SK-N-SH (cell line): ENCODE data around the gene DICER1. TPM values are rescaled to one million over a fixed set of nuclear protein-coding genes. Genes with fewer than 3 reads are reported as not detected.

Experiments
- CTCF ChIA-PET: fragments of 300-600, 350-600 bp; formaldehyde crosslinking; extraction: SDS; loops from one replicate; lab custom pipeline; 2021; lab: Yijun Ruan, JAX
- POLR2A ChIA-PET: fragments of 350-600 bp; sonication (Branson Sonifier 250); formaldehyde crosslinking; extraction: SDS; loops from one replicate; lab custom pipeline; 2020; ENCODE audit warnings: antibody characterized with exemption, inconsistent platforms; lab: Yijun Ruan, JAX
- DNase-seq: peaks from one replicate; pipeline ENCODE4 v3.0.0; 2012
- H2AFZ ChIP-seq: fragments of 200-600 bp; sonication (generic); 2 replicates; pipeline ENCODE4 v1.8.1; 2016; ENCODE audit warnings: antibody characterized with exemption, mild to moderate bottlenecking, low read depth
- H3F3A ChIP-seq: fragments of 200-600 bp; sonication (generic); replicated peaks from 2 replicates; pipeline ENCODE3; 2016; ENCODE audit warnings: antibody characterized with exemption, mild to moderate bottlenecking; ENCODE audit not compliant: insufficient read depth
- H3K27ac ChIP-seq, 2 experiments: fragments of 200-500 bp in 1 of 2; fragments of 200-600 bp in 1 of 2; sonication (Bioruptor generic) in 1 of 2; sonication (generic), shearing (Covaris generic) in 1 of 2; 2 replicates each; pipeline versions ENCODE4 v1.5.1 to v1.6.1; 2014 to 2016; ENCODE audit warnings: low read depth in 2 of 2, inconsistent platforms in 1 of 2, low read length in 1 of 2, mild to moderate bottlenecking in 1 of 2, mixed read lengths in 1 of 2
- H3K27me3 ChIP-seq: fragments of 200-600 bp; sonication (generic), shearing (Covaris generic); 2 replicates; pipeline ENCODE4 v1.6.1; 2016; ENCODE audit warnings: mixed run types; ENCODE audit not compliant: insufficient read depth
- H3K36me3 ChIP-seq, 2 experiments: fragments of 200-500 bp in 1 of 2; fragments of 200-600 bp in 1 of 2; sonication (Bioruptor generic) in 1 of 2; sonication (generic) in 1 of 2; replicated peaks in 1 of 2; 2 replicates each; pipeline versions ENCODE3 to v1.5.1; 2014 to 2016; ENCODE audit warnings: low read length in 1 of 2, mild to moderate bottlenecking in 1 of 2; ENCODE audit not compliant: insufficient read depth in 2 of 2, control insufficient read depth in 1 of 2
- H3K4me1 ChIP-seq, 2 experiments: fragments of 200-500 bp in 1 of 2; fragments of 200-600 bp in 1 of 2; sonication (Bioruptor generic) in 1 of 2; sonication (generic), shearing (Covaris generic) in 1 of 2; 2 replicates each; pipeline versions ENCODE4 v1.5.1 to v1.6.1; 2014 to 2016; ENCODE audit warnings: low read depth in 1 of 2, low read length in 1 of 2, mixed run types in 1 of 2; ENCODE audit not compliant: insufficient read depth in 2 of 2, control insufficient read depth in 1 of 2
- H3K4me2 ChIP-seq: fragments of 200-600 bp; sonication (generic), shearing (Covaris generic); 2 replicates; pipeline ENCODE4 v1.6.1; 2017; ENCODE audit warnings: mixed run types
- H3K4me3 ChIP-seq, 2 experiments: fragments of 200-500 bp in 1 of 2; fragments of 200-600 bp in 1 of 2; sonication (Bioruptor generic) in 1 of 2; sonication (generic), shearing (Covaris generic) in 1 of 2; 2 replicates each; pipeline versions ENCODE4 v1.5.1 to v1.8.1; 2014 to 2016; ENCODE audit warnings: low read depth in 2 of 2, inconsistent platforms in 1 of 2, low read length in 1 of 2, mild to moderate bottlenecking in 1 of 2, mixed read lengths in 1 of 2, moderate library complexity in 1 of 2
- H3K79me2 ChIP-seq: fragments of 200-600 bp; sonication (generic); 2 replicates; pipeline ENCODE4 v1.8.1; 2017; ENCODE audit warnings: mild to moderate bottlenecking; ENCODE audit not compliant: insufficient read depth
- H3K9ac ChIP-seq: fragments of 200-600 bp; sonication (generic); 2 replicates; pipeline ENCODE4 v1.6.1; 2017; ENCODE audit warnings: mixed run types
- H3K9me2 ChIP-seq: fragments of 200-600 bp; sonication (generic); 2 replicates; pipeline ENCODE4 v1.6.1; 2017; ENCODE audit warnings: mixed run types
- H3K9me3 ChIP-seq: fragments of 200-600 bp; sonication (generic); 2 replicates; pipeline ENCODE4 v1.6.1; 2017; ENCODE audit warnings: mixed run types, mild to moderate bottlenecking, moderate library complexity
- H4K20me1 ChIP-seq: fragments of 200-600 bp; sonication (generic); 2 replicates; pipeline ENCODE4 v1.6.1; 2017; ENCODE audit warnings: mild to moderate bottlenecking, mixed run types; ENCODE audit not compliant: insufficient read depth
- EZH2phosphoT487 ChIP-seq: fragments of 200-600 bp; sonication (generic); IDR thresholded peaks from 2 replicates; pipeline ENCODE4 v1.6.1; 2017; ENCODE audit warnings: low read depth, mixed run types, mild to moderate bottlenecking, antibody characterized with exemption, moderate library complexity, borderline replicate concordance
- FOXM1 ChIP-seq: IDR thresholded peaks from 2 replicates; pipeline ENCODE4 v1.4.0; 2012; ENCODE audit warnings: low read depth, mild to moderate bottlenecking
- GABPA ChIP-seq: IDR thresholded peaks from 2 replicates; pipeline ENCODE4 v1.4.0; 2012; ENCODE audit warnings: low read depth, mild to moderate bottlenecking
- JUND ChIP-seq: IDR thresholded peaks from 2 replicates; pipeline ENCODE4 v1.4.0; 2012
- MEF2A ChIP-seq: IDR thresholded peaks from 2 replicates; pipeline ENCODE4 v1.4.0; 2012; ENCODE audit warnings: low read depth, borderline replicate concordance
- MXI1 ChIP-seq: IDR thresholded peaks from 2 replicates; pipeline ENCODE4 v1.6.1; 2012; ENCODE audit warnings: mild to moderate bottlenecking, low read depth, low read length, improper control_type of control experiment
- NRF1 ChIP-seq: IDR thresholded peaks from 2 replicates; pipeline ENCODE4 v1.6.1; 2012; ENCODE audit warnings: low read depth, mild to moderate bottlenecking, low read length
- RCOR1 ChIP-seq: fragments of 150-350 bp; IDR thresholded peaks from 2 replicates; pipeline ENCODE4 v1.6.1; 2017; ENCODE audit warnings: antibody characterized with exemption, low read length
- RFX5 ChIP-seq: IDR thresholded peaks from 2 replicates; pipeline ENCODE4 v1.6.1; 2012; ENCODE audit warnings: mild to moderate bottlenecking, improper control_type of control experiment, low read length
- RXRA ChIP-seq: IDR thresholded peaks from 2 replicates; pipeline ENCODE4 v1.4.0; 2012; ENCODE audit warnings: low read depth, mild to moderate bottlenecking, borderline replicate concordance
- TAF1 ChIP-seq: IDR thresholded peaks from 2 replicates; pipeline ENCODE4 v1.6.1; 2012; ENCODE audit warnings: low read depth, mild to moderate bottlenecking, low read length, moderate library complexity, borderline replicate concordance
- TEAD4 ChIP-seq: IDR thresholded peaks from 2 replicates; pipeline ENCODE4 v1.4.0; 2012; ENCODE audit warnings: mild to moderate bottlenecking, borderline replicate concordance; ENCODE audit not compliant: insufficient read depth
- WGBS: methylation state at CpG from one replicate; pipeline ENCODE4 v1.1.6; 2017; ENCODE audit warnings: low lambda C conversion rate; 5-methylcytosine and 5-hydroxymethylcytosine counted together
- polyA plus RNA-seq, 3 experiments: library from polyadenylated mRNA; depleted of rRNA; stranded (reverse); fragments of >200 nt; gene quantifications; 2 replicates each; pipeline ENCODE4 v1.2.3, GENCODE V29; 2012
- TF ChIP-seq, protein P1 (sequence below): IDR thresholded peaks from 2 replicates; pipeline ENCODE4 v1.6.1; 2012; ENCODE audit warnings: mild to moderate bottlenecking, low read depth, low read length, moderate library complexity
- TF ChIP-seq, protein P2 (sequence below): IDR thresholded peaks from 2 replicates; pipeline ENCODE4; 2012
- TF ChIP-seq, protein P3 (sequence below): IDR thresholded peaks from 2 replicates; pipeline ENCODE4 v1.4.0; 2012; ENCODE audit warnings: low read depth, borderline replicate concordance

DICER1 gene
- polyA plus RNA-seq, 1 of the 3 experiments (the other 2 are of a cell fraction) = 4.7 TPM

DNA sequence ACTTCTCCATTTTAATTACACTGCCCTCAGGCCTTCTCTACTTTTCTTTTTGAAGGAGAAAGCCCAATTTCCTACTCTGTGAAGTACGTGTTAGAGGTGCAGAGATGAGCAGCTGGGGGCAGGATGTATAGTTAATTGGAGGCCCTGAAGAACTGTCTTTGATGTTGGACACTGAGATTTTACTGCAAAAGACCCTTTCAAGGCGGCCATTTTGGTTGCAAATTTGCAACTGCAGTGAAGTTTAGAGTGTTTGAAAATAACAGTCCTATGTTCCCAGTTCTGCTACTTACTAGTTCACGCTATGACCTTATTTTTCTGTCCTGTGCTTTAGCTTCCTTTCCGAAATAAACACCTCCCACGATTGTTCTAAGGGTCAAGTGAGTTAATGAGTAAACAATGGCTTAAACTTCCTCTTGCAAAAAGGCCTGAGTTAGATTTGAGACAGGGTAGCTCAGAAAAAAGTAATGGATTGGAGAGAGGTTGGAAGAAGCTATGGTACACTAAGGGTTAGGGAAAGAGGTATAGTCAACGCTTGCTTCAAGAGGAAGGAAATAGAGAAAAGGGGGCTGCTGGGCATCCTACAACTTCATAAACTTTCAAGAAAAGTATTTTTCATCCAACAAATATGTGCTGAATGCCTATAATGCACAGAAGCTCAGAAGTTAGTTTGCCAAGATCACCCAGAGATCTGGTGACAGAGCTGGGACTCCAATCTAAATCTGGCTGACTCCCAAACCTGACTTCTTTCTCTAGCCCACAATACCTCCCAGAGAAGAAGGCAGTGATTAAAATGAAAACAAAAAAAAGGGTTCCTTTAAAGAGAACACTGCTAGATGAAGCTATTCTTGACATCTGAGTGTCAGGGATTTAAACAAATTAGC is 26.4 kb upstream of the DICER1 start:
- CTCF ChIA-PET = interaction anchor here (1.1 kb wide), 1 partner anchor 12 kb away, joined by 4 read pairs; no protein-coding TSS in a partner anchor
- POLR2A ChIA-PET = no interaction called here

DNA sequence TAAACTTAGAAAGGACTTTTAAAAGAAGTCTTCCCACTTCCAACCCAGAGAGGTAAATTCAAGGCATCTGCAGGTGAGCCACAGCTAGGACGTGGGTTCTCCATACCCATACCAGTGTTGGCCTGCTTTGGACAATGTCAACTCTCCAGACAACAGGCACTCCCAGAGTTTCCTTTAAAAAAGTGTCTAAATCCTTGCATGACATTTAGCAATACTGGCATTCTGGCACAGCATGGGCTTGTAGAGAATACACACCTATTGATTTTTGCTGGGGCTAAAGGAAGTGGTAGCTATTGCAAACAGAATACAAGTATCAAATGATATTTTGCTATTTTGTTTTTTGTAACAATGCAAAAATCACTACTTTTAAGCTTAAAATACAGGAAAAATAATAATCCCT is 25.8 kb upstream of the DICER1 start:
- 75% methylated on average over 1 of the region's 1 CpG for WGBS
- Histone ChIP-seq H3K4me2 (no peak overlapping the region), H3K27ac (no peak overlapping the region), H2AFZ (no peak overlapping the region), H3K4me1 (0 out of 4 replicates have a peak, but pooled peaks cover 0 to 3% of the 10 kb centered on the region in 2 experiments), H3K79me2 (no peaks in the 10 kb centered on the region), H3K9me2 (no peaks in the 10 kb centered on the region), H3K36me3 (no peaks in the 10 kb centered on the region)
- no peak for DNase-seq
- no peak for TF ChIP-seq JUND
- no peak for TF ChIP-seq MXI1
- TF ChIP-seq TAF1 = no peak
- TF ChIP-seq TEAD4 = no peak
- no peak for TF ChIP-seq RCOR1
- no peak for TF ChIP-seq NRF1
- TF ChIP-seq FOXM1 = no peak
- TF ChIP-seq, all 33 proteins: peak for 0
- H4K20me1 ChIP-seq = no peaks in the 10 kb centered on the region
- ChIA-PET CTCF (interaction anchor here (1.1 kb wide), 1 partner anchor 13 kb away, joined by 4 read pairs; no protein-coding TSS in a partner anchor), POLR2A (no interaction called here)
- H3K9me3 ChIP-seq = no peaks in the 10 kb centered on the region
- no peak overlapping the region for H3K4me3 ChIP-seq
- H3K27me3 ChIP-seq = no peaks in the 10 kb centered on the region
- H3K9ac ChIP-seq = no peak overlapping the region
- H3F3A ChIP-seq = no peaks in the 10 kb centered on the region

More for the DNA sequence above, 26.4 kb upstream of the DICER1 start:
- DNase-seq = no peak
- TF ChIP-seq GABPA (no peak), RXRA (no peak), TEAD4 (no peak)
- Histone ChIP-seq H2AFZ (no peak overlapping the region), H3K27me3 (no peaks in the 10 kb centered on the region), H3K79me2 (no peaks in the 10 kb centered on the region), H4K20me1 (no peaks in the 10 kb centered on the region), H3F3A (no peaks in the 10 kb centered on the region), H3K4me1 (0 out of 4 replicates have a peak, but pooled peaks cover 0 to 3% of the 10 kb centered on the region in 2 experiments), H3K9ac (no peak overlapping the region), H3K36me3 (no peaks in the 10 kb centered on the region), H3K9me2 (no peaks in the 10 kb centered on the region), H3K9me3 (no peaks in the 10 kb centered on the region), H3K4me2 (no peak overlapping the region), H3K4me3 (no peak overlapping the region), H3K27ac (no peak overlapping the region)
- WGBS = 77% methylated on average over 6 of the region's 6 CpGs

DNA sequence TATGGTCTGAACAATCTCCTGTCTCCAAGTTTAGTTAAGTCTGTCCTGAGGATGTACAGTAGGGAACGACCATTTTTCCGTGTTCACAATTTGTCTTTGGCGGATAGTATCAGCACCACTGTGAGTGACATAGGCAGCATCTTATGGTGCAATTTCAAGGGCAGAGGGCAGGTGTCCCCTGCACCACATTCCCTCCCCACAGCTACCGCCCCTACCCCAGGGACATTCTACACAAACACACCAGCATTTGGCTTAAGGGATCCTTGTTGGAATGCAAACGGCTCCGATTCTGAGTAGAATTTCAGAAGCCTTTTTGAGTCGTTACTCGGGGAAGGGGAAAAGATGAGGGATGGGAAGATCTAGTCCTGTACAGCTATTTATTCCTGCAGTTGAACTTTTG is 25.1 kb upstream of the DICER1 start:
- no peaks in the 10 kb centered on the region for H3F3A ChIP-seq
- no peak for DNase-seq
- WGBS = 83% methylated on average over 8 of the region's 8 CpGs
- H3K4me2 ChIP-seq = no peak overlapping the region
- H2AFZ ChIP-seq = no peak overlapping the region
- no peak overlapping the region for H3K27ac ChIP-seq
- H3K27me3 ChIP-seq = no peaks in the 10 kb centered on the region
- H3K9me2 ChIP-seq = no peaks in the 10 kb centered on the region
- no peaks in the 10 kb centered on the region for H3K79me2 ChIP-seq
- H4K20me1 ChIP-seq = no peaks in the 10 kb centered on the region
- no peaks in the 10 kb centered on the region for H3K9me3 ChIP-seq
- H3K36me3 ChIP-seq = no peaks in the 10 kb centered on the region
- 0 out of 4 replicates have a peak, but pooled peaks cover 0 to 3% of the 10 kb centered on the region in 2 experiments for H3K4me1 ChIP-seq
- ChIA-PET POLR2A (no interaction called here), CTCF (no interaction called here)
- H3K4me3 ChIP-seq = no peak overlapping the region
- no peak overlapping the region for H3K9ac ChIP-seq
- TF ChIP-seq TAF1 (no peak), FOXM1 (no peak), MEF2A (no peak), JUND (no peak), RFX5 (no peak), TEAD4 (no peak), EZH2phosphoT487 (no peak)
- TF ChIP-seq, protein P1, sequence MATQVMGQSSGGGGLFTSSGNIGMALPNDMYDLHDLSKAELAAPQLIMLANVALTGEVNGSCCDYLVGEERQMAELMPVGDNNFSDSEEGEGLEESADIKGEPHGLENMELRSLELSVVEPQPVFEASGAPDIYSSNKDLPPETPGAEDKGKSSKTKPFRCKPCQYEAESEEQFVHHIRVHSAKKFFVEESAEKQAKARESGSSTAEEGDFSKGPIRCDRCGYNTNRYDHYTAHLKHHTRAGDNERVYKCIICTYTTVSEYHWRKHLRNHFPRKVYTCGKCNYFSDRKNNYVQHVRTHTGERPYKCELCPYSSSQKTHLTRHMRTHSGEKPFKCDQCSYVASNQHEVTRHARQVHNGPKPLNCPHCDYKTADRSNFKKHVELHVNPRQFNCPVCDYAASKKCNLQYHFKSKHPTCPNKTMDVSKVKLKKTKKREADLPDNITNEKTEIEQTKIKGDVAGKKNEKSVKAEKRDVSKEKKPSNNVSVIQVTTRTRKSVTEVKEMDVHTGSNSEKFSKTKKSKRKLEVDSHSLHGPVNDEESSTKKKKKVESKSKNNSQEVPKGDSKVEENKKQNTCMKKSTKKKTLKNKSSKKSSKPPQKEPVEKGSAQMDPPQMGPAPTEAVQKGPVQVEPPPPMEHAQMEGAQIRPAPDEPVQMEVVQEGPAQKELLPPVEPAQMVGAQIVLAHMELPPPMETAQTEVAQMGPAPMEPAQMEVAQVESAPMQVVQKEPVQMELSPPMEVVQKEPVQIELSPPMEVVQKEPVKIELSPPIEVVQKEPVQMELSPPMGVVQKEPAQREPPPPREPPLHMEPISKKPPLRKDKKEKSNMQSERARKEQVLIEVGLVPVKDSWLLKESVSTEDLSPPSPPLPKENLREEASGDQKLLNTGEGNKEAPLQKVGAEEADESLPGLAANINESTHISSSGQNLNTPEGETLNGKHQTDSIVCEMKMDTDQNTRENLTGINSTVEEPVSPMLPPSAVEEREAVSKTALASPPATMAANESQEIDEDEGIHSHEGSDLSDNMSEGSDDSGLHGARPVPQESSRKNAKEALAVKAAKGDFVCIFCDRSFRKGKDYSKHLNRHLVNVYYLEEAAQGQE = no peak
- TF ChIP-seq, protein P2, sequence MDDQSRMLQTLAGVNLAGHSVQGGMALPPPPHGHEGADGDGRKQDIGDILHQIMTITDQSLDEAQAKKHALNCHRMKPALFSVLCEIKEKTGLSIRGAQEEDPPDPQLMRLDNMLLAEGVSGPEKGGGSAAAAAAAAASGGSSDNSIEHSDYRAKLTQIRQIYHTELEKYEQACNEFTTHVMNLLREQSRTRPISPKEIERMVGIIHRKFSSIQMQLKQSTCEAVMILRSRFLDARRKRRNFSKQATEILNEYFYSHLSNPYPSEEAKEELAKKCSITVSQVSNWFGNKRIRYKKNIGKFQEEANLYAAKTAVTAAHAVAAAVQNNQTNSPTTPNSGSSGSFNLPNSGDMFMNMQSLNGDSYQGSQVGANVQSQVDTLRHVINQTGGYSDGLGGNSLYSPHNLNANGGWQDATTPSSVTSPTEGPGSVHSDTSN = no peak
- TF ChIP-seq, protein P3, sequence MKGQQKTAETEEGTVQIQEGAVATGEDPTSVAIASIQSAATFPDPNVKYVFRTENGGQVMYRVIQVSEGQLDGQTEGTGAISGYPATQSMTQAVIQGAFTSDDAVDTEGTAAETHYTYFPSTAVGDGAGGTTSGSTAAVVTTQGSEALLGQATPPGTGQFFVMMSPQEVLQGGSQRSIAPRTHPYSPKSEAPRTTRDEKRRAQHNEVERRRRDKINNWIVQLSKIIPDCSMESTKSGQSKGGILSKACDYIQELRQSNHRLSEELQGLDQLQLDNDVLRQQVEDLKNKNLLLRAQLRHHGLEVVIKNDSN = no peak
